Loucy (cell line): ENCODE measurements around the gene TMEM234.

Experiments
- EZH2phosphoT487 ChIP-seq: fragments of 200-600 bp; IDR thresholded peaks from 2 replicates; pipeline ENCODE4 v1.6.1; 2018; ENCODE audit warnings: antibody characterized with exemption, mild to moderate bottlenecking, moderate library complexity, borderline replicate concordance
- TF ChIP-seq, protein P1 (sequence below): fragments of 200-600 bp; sonication (generic); conservative IDR thresholded peaks from 2 replicates; pipeline ENCODE4 v1.5.1; 2014; ENCODE audit warnings: mild to moderate bottlenecking, antibody characterized with exemption, low read length

DNA sequence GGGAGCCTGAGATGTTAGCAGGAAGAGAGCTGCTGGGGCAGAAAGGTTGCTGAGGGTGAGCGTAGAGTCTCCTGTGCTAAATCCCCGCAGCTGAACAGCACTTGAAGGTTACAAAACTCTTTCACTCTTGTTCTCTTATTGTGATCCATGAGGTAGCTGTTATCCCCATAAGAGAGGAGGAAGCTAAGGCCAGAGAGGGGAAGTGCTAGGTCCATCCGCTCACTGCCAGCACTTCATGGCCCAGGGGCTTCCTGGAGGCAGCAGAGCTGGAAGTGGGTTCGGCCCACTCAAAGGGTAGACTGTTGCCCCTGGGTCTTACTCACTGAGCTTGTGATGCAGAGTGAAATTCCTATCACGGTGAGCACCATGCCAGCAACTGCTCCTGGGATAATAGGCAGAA lies 5.6 kb downstream of the TMEM234 start:
- TF ChIP-seq, protein P1, sequence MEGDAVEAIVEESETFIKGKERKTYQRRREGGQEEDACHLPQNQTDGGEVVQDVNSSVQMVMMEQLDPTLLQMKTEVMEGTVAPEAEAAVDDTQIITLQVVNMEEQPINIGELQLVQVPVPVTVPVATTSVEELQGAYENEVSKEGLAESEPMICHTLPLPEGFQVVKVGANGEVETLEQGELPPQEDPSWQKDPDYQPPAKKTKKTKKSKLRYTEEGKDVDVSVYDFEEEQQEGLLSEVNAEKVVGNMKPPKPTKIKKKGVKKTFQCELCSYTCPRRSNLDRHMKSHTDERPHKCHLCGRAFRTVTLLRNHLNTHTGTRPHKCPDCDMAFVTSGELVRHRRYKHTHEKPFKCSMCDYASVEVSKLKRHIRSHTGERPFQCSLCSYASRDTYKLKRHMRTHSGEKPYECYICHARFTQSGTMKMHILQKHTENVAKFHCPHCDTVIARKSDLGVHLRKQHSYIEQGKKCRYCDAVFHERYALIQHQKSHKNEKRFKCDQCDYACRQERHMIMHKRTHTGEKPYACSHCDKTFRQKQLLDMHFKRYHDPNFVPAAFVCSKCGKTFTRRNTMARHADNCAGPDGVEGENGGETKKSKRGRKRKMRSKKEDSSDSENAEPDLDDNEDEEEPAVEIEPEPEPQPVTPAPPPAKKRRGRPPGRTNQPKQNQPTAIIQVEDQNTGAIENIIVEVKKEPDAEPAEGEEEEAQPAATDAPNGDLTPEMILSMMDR: no peak
- TF ChIP-seq EZH2phosphoT487: no peak
